Activated naive CD8-positive, alpha-beta T cell treated with anti-CD3 and anti-CD28 coated beads, Interleukin-2, amount 10 ng/mL, durations not matched to agents 7 days and 5 days (primary cell): Measurements from ENCODE around the gene RPL18A. TPM values are rescaled to one million over a fixed set of nuclear protein-coding genes. Genes with fewer than 3 reads are reported as not detected.

ENCODE experiments used
- ATAC-seq: fragments of 150-1000 bp; cut with Tn5 transposase; one replicate; pipeline ENCODE4 v1.10.0; 2021; ENCODE audit warnings: low read depth, moderate library complexity
- POLR2A ChIA-PET: fragments of 350-600 bp; sonication (Branson Sonifier 250); formaldehyde crosslinking; loops from one replicate; lab custom pipeline; 2021; ENCODE audit warnings: antibody characterized with exemption; lab: Charles Lee
- DNase-seq: peaks from one replicate; pipeline ENCODE4 v3.0.0; 2021
- H3K27ac Mint-ChIP-seq: one replicate; pipeline ENCODE4 v1.8.0; 2022; ENCODE audit warnings: mild to moderate bottlenecking, mixed read lengths
- H3K27me3 Mint-ChIP-seq: one replicate; pipeline ENCODE4 v1.8.0; 2022; ENCODE audit warnings: mild to moderate bottlenecking, moderate library complexity, mixed read lengths
- H3K36me3 Mint-ChIP-seq: one replicate; pipeline ENCODE4 v1.8.0; 2021; ENCODE audit warnings: mild to moderate bottlenecking, mixed read lengths
- H3K4me1 Mint-ChIP-seq: one replicate; pipeline ENCODE4 v1.8.0; 2021; ENCODE audit warnings: mixed read lengths
- H3K4me3 Mint-ChIP-seq: one replicate; pipeline ENCODE4 v1.8.0; 2022; ENCODE audit warnings: mild to moderate bottlenecking, moderate library complexity, mixed read lengths
- H3K9me3 Mint-ChIP-seq: one replicate; pipeline ENCODE4 v1.8.0; 2021; ENCODE audit warnings: mixed read lengths
- total RNA-seq, 2 experiments: library from RNA; stranded (reverse); gene quantifications; one replicate each; pipeline ENCODE4 v1.2.3, GENCODE V29; 2021

The RPL18A gene
- total RNA-seq, 2 experiments from 2014 or later: 2,260 to 2,272 TPM

DNA sequence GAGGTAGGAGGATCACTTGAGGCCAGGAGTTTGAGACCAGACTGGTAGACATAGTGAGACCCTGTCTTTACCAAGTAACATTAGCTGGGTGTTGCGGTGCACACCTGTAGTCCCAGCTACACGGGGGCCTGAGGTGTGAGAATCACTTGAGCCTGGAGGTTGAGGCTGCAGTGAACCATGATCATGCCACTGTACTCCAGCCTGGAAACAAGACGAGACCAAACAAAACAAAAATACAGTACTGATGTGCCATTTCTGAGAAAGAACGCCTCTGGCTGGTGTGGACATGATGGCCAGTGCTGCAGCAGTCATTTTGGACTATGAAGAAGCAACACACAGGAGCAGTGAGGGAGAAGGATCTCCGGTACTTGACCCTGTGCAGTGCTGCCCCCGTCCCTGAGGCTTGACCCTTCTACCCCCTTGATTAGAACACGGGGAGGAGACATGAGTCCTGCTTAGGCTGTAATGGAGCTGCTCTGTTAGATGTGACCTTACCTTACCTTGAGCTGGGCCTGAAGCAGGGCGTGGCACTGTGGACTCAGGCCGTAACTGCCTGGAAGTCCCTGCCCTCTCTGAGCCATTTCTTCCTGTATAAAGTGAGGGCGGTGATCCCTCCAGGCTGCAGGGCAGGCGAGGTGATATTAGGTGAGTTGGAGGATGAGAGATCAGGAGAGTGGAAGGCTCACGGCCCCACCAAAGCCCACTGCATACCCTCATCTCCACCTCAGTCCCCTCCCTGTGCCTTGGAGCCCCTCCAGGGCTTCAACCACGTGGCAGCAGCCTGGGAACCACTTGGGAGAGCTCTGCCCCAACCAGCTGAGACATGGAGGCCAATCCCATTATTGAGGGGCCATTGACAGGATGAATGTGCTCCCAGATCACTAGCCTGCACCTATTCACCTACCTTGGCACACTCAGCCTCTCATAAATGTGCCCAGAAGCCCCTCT, 5.9 kb downstream of the RPL18A start:
- DNase-seq (no peak), ATAC-seq (no peak)
- Mint-ChIP-seq H3K27ac (no peak overlapping the region), H3K4me1 (peaks cover 18% of the 10 kb centered on the region), H3K36me3 (peaks cover 14% of the 10 kb centered on the region), H3K27me3 (no peaks in the 10 kb centered on the region), H3K4me3 (no peak overlapping the region), H3K9me3 (no peaks in the 10 kb centered on the region)
- POLR2A ChIA-PET: interaction anchor here (0.6 to 2.8 kb wide), 3 partner anchors 54 to 67 kb away, joined by 3 to 11 read pairs (median 3); partner anchors contain the start of gene CCDC124

GRCh38 chr19:17866312-17866963, 6.7 kb downstream of the RPL18A start:
- Mint-ChIP-seq H3K4me1 (peaks cover 16% of the 10 kb centered on the region), H3K4me3 (no peak overlapping the region), H3K9me3 (no peaks in the 10 kb centered on the region), H3K27ac (no peak overlapping the region), H3K36me3 (peaks cover 7% of the 10 kb centered on the region), H3K27me3 (no peaks in the 10 kb centered on the region)
- ATAC-seq: no peak
- no peak for DNase-seq
- POLR2A ChIA-PET: interaction anchor here (1.0 kb wide), 1 partner anchor 66 kb away, joined by 3 read pairs; the partner anchor contains the start of gene CCDC124

DNA sequence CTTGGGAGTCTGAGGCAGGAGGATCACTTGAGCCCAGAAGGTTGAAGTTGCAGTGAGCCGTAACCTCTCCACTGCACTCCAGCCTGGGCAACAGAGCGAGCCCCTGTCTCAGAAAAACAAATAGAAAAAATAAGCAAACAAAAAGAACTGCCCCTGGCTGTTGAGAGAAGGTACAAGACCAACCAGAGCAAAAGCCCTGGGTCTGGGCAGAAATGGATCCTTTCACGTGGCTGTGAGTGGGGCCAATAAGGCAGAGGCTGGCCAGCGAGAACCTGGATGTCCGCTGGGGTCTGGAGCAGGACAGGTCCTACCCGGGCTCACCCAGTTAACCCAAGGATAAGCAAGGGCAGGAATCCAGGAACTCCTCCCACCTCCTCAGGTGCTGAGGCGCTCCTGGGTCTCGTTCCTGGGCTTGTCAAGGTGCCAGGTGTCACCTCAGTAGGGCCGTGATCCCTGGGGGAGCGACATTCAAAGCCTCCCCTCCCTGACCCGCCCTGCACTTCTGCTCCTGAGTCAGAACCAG, 7.3 kb downstream of the RPL18A start:
- Mint-ChIP-seq H3K4me3 (no peak overlapping the region), H3K27me3 (no peaks in the 10 kb centered on the region), H3K4me1 (peaks cover 13% of the 10 kb centered on the region), H3K36me3 (peaks cover 5% of the 10 kb centered on the region), H3K9me3 (no peaks in the 10 kb centered on the region), H3K27ac (no peak overlapping the region)
- POLR2A ChIA-PET: interaction anchor here (1.4 kb wide), 1 partner anchor 8 kb away, joined by 9 read pairs; the partner anchor contains the start of gene RPL18A
- ATAC-seq: no peak
- no peak for DNase-seq

- H3K4me3 Mint-ChIP-seq: no peak overlapping the region
- POLR2A ChIA-PET: interaction anchor here (0.7 kb wide), 1 partner anchor 9 kb away, joined by 3 read pairs; no protein-coding TSS in a partner anchor
- peaks cover 13% of the 10 kb centered on the region for H3K4me1 Mint-ChIP-seq
- ATAC-seq: no peak
- no peak for DNase-seq
- H3K9me3 Mint-ChIP-seq: no peaks in the 10 kb centered on the region
- H3K27me3 Mint-ChIP-seq: no peaks in the 10 kb centered on the region
- H3K27ac Mint-ChIP-seq: no peak overlapping the region
- H3K36me3 Mint-ChIP-seq: peaks cover 5% of the 10 kb centered on the region
These were observed 9.0 kb downstream of the RPL18A start for GRCh38 chr19:17868669-17869068.

DNA sequence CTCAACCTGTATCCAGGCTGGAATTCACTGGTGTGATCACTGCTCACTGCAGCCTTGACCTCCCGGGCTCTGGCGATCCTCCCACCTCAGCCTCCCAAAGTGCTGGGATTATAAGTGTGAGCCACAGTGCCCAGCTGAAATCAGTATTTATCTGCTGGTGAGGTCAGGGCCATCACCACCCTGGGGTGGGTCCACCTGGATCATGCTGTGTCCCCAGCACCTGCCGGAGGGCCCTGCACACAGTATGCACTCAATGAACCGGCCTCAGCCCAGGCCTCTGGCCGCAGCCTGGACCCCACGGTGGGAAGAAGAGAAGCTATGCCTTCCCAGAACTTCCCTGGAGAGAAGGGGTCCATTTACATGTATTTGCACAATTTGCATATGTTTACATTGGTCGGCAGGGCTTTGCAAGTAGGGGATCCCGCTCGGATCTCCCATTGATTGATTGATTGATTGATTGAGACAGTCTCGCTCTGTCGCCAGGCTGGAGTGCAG, 9.5 kb downstream of the RPL18A start:
- no peak for DNase-seq
- ATAC-seq: no peak
- H3K27ac Mint-ChIP-seq: no peak overlapping the region
- H3K4me1 Mint-ChIP-seq: peaks cover 15% of the 10 kb centered on the region
- H3K36me3 Mint-ChIP-seq: peaks cover 4% of the 10 kb centered on the region
- H3K27me3 Mint-ChIP-seq: no peaks in the 10 kb centered on the region
- H3K9me3 Mint-ChIP-seq: no peaks in the 10 kb centered on the region
- POLR2A ChIA-PET: interaction anchor here (0.7 to 4.2 kb wide), 2 partner anchors 10 to 63 kb away, joined by 3 to 29 read pairs; partner anchors contain the start of gene CCDC124
- no peak overlapping the region for H3K4me3 Mint-ChIP-seq

GRCh38 chr19:17871032-17871877, 11.5 kb downstream of the RPL18A start:
- peaks cover 2% of the 10 kb centered on the region for H3K36me3 Mint-ChIP-seq

DNA sequence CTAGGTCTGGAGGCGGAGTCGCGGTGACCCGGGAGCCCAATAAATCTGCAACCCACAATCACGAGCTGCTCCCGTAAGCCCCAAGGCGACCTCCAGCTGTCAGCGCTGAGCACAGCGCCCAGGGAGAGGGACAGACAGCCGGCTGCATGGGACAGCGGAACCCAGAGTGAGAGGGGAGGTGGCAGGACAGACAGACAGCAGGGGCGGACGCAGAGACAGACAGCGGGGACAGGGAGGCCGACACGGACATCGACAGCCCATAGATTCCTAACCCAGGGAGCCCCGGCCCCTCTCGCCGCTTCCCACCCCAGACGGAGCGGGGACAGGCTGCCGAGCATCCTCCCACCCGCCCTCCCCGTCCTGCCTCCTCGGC, 12.2 kb downstream of the RPL18A start, which contains the start of gene SLC5A5:
SLC5A5 (plus strand) TSS at position 68 of the 373 bp plus-strand sequence. CDS start 375 bp downstream, outside the sequence.
- POLR2A ChIA-PET: interaction anchor here (0.6 to 4.2 kb wide), 8 partner anchors 8 to 246 kb away, joined by 3 to 44 read pairs (median 5); partner anchors contain the start of genes CCDC124 and RPL18A
- H3K4me1 Mint-ChIP-seq: peaks cover 12% of the 10 kb centered on the region
- H3K27me3 Mint-ChIP-seq: no peaks in the 10 kb centered on the region
- DNase-seq: peak; percentile 67
- H3K4me3 Mint-ChIP-seq: peak within 1 kb of the TSS; percentile 93
- peaks cover 2% of the 10 kb centered on the region for H3K36me3 Mint-ChIP-seq
- peak within 1 kb of the TSS; percentile 85 for H3K27ac Mint-ChIP-seq
- no peaks in the 10 kb centered on the region for H3K9me3 Mint-ChIP-seq
- ATAC-seq: peak; percentile 22

More at GRCh38 chr19:17871032-17871877, 11.5 kb downstream of the RPL18A start:
- no peaks in the 10 kb centered on the region for H3K9me3 Mint-ChIP-seq
- no peak for DNase-seq
- H3K27me3 Mint-ChIP-seq: no peaks in the 10 kb centered on the region
- ATAC-seq: no peak
- peaks cover 12% of the 10 kb centered on the region for H3K4me1 Mint-ChIP-seq
- peak overlapping the region; percentile 85 for H3K27ac Mint-ChIP-seq
- peak overlapping the region; percentile 93 for H3K4me3 Mint-ChIP-seq
- POLR2A ChIA-PET: interaction anchor here (0.9 to 4.2 kb wide), 7 partner anchors 8 to 247 kb away, joined by 3 to 44 read pairs (median 5); partner anchors contain the start of genes CCDC124 and RPL18A

GRCh38 chr19:17872251-17873001, 12.7 kb downstream of the RPL18A start:
- peaks cover 12% of the 10 kb centered on the region for H3K4me1 Mint-ChIP-seq
- H3K9me3 Mint-ChIP-seq: no peaks in the 10 kb centered on the region
- peak; percentile 69 for ATAC-seq

GRCh38 chr19:17873786-17874757, 14.4 kb downstream of the RPL18A start:
- peaks cover 12% of the 10 kb centered on the region for H3K4me1 Mint-ChIP-seq
- peak overlapping the region; percentile 72 for H3K27ac Mint-ChIP-seq
- peaks cover 2% of the 10 kb centered on the region for H3K36me3 Mint-ChIP-seq
- ATAC-seq (peak; percentile 63), DNase-seq (peak; percentile 79)
- H3K27me3 Mint-ChIP-seq: no peaks in the 10 kb centered on the region
- H3K4me3 Mint-ChIP-seq: peak overlapping the region; percentile 93
- POLR2A ChIA-PET: interaction anchor here (0.6 to 1.0 kb wide), 2 partner anchors 59 to 416 kb away, joined by 3 to 5 read pairs; partner anchors contain the start of gene CCDC124
- H3K9me3 Mint-ChIP-seq: no peaks in the 10 kb centered on the region

More at GRCh38 chr19:17872251-17873001, 12.7 kb downstream of the RPL18A start:
- Mint-ChIP-seq H3K27me3 (no peaks in the 10 kb centered on the region), H3K4me3 (peak overlapping the region; percentile 93), H3K27ac (peak overlapping the region; percentile 72), H3K36me3 (peaks cover 2% of the 10 kb centered on the region)
- POLR2A ChIA-PET: interaction anchor here (0.6 to 4.2 kb wide), 8 partner anchors 9 to 245 kb away, joined by 3 to 44 read pairs (median 5); partner anchors contain the start of genes CCDC124 and RPL18A
- peak; percentile 77 for DNase-seq

GRCh38 chr19:17874758-17875135, 15.0 kb downstream of the RPL18A start:
- POLR2A ChIA-PET: interaction anchor here (1.0 kb wide), 1 partner anchor 58 kb away, joined by 5 read pairs; the partner anchor contains the start of gene CCDC124
- ATAC-seq: no peak
- H3K36me3 Mint-ChIP-seq: peaks cover 2% of the 10 kb centered on the region
- H3K9me3 Mint-ChIP-seq: no peaks in the 10 kb centered on the region
- no peak for DNase-seq
- H3K27me3 Mint-ChIP-seq: no peaks in the 10 kb centered on the region
- peaks cover 12% of the 10 kb centered on the region for H3K4me1 Mint-ChIP-seq
- H3K27ac Mint-ChIP-seq: no peak overlapping the region
- H3K4me3 Mint-ChIP-seq: peak overlapping the region; percentile 37
